IPS-20b (cell line): ENCODE data around the gene FOLH1.
"Not testable (repeated sequence)": the region's sequence is repeated elsewhere in the genome, so short reads cannot be mapped to it uniquely, and the experiment has no call there.

Experiments used
- H3K27ac ChIP-seq: one replicate; pipeline ENCODE4 v1.5.1; 2013; ENCODE audit warnings: low read length
- H3K27me3 ChIP-seq: 2 replicates; pipeline ENCODE4 v1.6.1; 2013; ENCODE audit warnings: mild to moderate bottlenecking, low read length, inconsistent platforms; ENCODE audit not compliant: insufficient read depth
- H3K36me3 ChIP-seq: 2 replicates; pipeline ENCODE4 v1.6.1; 2013; ENCODE audit warnings: low read depth, mild to moderate bottlenecking, inconsistent platforms, low read length, moderate library complexity; ENCODE audit not compliant: insufficient read depth
- H3K4me1 ChIP-seq: 2 replicates; pipeline ENCODE4 v1.6.1; 2013; ENCODE audit warnings: mild to moderate bottlenecking, control low read depth, inconsistent platforms, low read length, moderate library complexity; ENCODE audit not compliant: insufficient read depth
- H3K4me3 ChIP-seq: 2 replicates; pipeline ENCODE4 v1.5.1; 2013; ENCODE audit warnings: mild to moderate bottlenecking, low read length, inconsistent platforms
- H3K9ac ChIP-seq: 2 replicates; pipeline ENCODE4 v1.6.1; 2013; ENCODE audit warnings: low read depth, mild to moderate bottlenecking, inconsistent platforms, low read length, moderate library complexity
- H3K9me3 ChIP-seq: 2 replicates; pipeline ENCODE4 v1.6.1; 2013; ENCODE audit warnings: mild to moderate bottlenecking, low read depth, low read length, inconsistent platforms; ENCODE audit not compliant: insufficient read depth

FOLH1 gene

DNA sequence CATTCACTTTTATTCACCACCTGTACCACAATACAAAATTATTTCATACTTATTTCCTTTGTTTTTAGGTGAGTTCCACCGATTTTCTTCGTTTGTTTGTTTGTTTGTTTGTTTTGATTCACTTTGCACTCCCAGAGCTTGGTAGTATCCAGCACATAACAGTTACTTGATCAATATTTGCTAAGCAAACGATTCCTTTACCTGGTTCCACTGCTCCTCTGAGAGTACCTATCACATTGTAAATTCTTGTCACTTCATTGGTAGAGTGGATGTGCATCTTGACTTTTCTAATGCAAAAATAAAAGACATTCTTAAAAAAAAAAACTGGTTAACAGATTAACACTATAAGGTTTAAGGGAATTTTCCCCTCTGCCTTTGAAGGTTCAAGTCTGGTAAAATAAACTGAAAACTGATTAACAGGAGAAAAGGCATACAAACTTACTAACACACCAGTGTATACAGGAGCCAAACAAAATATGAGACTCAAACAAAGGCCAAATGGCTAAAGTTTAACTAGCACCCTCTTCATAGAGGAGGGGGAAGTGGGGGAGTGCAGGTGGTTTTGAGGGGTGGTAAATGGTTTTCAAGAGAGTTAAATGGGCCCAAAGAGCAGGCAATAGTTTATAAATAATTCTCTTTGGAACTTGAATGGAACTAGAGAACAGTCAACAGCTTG, 33.6 kb downstream of the FOLH1 start:
- H3K4me1 ChIP-seq, H3K27ac ChIP-seq: not testable (repeated sequence)

DNA sequence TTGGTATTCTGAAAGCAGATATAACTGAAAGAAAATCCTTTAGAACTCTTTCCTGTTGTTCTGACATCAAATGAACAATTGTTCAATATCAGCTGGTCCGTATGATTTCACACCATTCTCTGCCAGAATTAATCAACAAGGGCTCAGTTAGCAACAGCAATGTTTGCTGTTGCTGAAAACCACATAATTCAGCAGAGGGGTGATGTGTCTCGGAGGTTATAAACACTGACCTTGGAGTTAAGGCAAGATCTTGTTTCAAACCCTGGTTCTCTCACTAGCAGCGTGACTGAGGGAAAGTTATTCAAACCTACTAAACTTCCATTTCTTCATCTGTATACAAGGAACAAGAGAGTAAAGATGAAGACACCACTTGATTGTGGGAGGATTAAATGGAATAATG, 36.8 kb downstream of the FOLH1 start:
- H3K27me3 ChIP-seq, H3K9ac ChIP-seq, H3K4me1 ChIP-seq, H3K36me3 ChIP-seq, H3K4me3 ChIP-seq, H3K27ac ChIP-seq: not testable (repeated sequence)
- H3K9me3 ChIP-seq: peaks cover 23% of the 10 kb centered on the region

More for the DNA sequence above, 33.6 kb downstream of the FOLH1 start:
- not testable (repeated sequence) for H3K27me3 ChIP-seq, H3K36me3 ChIP-seq, H3K4me3 ChIP-seq, H3K9ac ChIP-seq
- peaks cover 32% of the 10 kb centered on the region for H3K9me3 ChIP-seq

DNA sequence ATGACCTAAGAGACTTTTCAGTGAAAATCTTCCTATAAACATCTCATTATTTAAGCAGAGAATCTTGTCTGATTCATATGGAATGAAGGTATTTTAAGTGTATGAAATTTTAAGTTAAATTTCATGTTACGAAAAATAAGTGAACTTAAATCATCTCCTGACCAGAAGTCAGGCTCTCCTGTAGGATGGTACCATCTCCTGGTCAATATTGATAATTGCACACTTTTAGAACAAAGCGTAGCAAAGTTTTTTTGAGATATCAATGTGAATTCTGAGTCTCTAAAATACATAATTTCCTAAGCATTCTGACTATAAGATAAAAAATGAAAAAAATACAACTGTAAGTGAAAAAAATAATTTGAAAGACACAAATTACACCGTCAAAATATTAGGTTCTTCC, 38.8 kb downstream of the FOLH1 start:
- H3K36me3 ChIP-seq, H3K27me3 ChIP-seq, H3K9ac ChIP-seq, H3K27ac ChIP-seq, H3K4me3 ChIP-seq, H3K4me1 ChIP-seq: not testable (repeated sequence)
- peaks cover 35% of the 10 kb centered on the region for H3K9me3 ChIP-seq

DNA sequence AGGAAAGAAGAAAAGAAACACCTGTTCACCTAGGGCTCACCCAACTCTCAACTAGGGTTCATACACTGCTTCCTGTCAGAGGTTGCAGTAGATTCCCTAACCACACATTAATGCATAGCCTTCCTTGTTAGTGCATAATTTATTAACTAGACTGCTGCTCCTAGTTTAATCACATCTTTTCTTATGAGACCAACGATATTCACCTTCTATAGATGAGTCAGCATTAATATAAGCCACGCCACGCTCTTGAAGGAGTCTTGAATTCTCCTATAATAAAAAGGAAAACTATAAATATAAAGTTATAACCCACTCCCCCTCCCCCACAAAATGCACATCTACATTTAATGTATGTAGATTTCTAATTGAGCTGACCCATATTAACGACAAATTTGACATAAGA, 39.4 kb downstream of the FOLH1 start:
- H3K4me1 ChIP-seq, H3K27me3 ChIP-seq, H3K27ac ChIP-seq, H3K9ac ChIP-seq, H3K4me3 ChIP-seq, H3K36me3 ChIP-seq: not testable (repeated sequence)
- peaks cover 31% of the 10 kb centered on the region for H3K9me3 ChIP-seq

DNA sequence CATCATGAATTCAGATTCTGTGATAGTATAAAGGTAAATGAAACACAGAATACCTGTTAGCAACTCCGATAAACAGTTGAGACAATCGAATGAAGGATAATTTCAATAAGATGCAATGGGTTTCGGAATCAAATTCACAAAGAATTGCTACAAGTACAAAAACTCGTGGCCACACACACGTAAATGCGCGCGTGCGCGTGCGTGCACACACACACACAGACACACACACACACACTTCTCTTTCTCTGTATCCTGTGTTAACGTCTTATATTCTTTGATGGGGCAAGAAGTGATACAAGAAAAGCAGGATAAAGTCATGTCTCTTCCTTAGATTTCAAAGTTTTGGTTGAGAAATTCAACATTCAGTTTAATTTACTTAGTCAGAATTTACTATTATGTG, 57.2 kb downstream of the FOLH1 start:
- Histone ChIP-seq H3K27ac (no peak overlapping the region), H3K4me1 (no peaks in the 10 kb centered on the region), H3K4me3 (no peak overlapping the region), H3K27me3 (no peaks in the 10 kb centered on the region), H3K36me3 (no peaks in the 10 kb centered on the region), H3K9me3 (peaks cover 37% of the 10 kb centered on the region), H3K9ac (no peak overlapping the region)

DNA sequence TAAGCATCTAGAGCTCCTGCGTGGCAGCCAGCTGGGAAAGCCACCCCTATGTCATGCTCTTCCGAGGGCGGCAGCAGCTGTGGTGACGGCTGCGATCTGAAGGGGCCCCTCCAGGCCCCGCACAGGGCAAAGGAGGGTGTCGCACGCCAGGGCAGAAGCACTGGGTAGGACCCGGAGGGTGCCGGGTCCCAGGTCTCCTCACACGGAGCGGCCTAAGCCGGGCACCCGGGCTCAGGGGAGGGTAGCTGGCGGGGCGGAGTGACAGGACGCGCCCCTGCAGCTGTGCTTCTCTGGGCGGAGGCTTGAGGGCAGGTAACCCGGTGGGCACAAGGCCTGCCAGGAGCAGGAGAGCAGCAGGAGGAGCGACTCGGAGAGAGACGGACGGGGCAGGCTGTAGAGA, 106.0 kb downstream of the FOLH1 start:
- H3K9me3 ChIP-seq: peaks cover 65% of the 10 kb centered on the region
- H3K36me3 ChIP-seq, H3K27me3 ChIP-seq, H3K27ac ChIP-seq, H3K4me3 ChIP-seq, H3K9ac ChIP-seq, H3K4me1 ChIP-seq: not testable (repeated sequence)
